NCI-H1048 (cell line): ENCODE results near the gene UBA1.
A peak's percentile ranks its signal among the peaks of the same experiment; 100 is the strongest.

Experiments used
- DNase-seq: peaks from one replicate; lab custom pipeline; 2025; lab: John Stamatoyannopoulos, UW

UBA1 gene

DNA sequence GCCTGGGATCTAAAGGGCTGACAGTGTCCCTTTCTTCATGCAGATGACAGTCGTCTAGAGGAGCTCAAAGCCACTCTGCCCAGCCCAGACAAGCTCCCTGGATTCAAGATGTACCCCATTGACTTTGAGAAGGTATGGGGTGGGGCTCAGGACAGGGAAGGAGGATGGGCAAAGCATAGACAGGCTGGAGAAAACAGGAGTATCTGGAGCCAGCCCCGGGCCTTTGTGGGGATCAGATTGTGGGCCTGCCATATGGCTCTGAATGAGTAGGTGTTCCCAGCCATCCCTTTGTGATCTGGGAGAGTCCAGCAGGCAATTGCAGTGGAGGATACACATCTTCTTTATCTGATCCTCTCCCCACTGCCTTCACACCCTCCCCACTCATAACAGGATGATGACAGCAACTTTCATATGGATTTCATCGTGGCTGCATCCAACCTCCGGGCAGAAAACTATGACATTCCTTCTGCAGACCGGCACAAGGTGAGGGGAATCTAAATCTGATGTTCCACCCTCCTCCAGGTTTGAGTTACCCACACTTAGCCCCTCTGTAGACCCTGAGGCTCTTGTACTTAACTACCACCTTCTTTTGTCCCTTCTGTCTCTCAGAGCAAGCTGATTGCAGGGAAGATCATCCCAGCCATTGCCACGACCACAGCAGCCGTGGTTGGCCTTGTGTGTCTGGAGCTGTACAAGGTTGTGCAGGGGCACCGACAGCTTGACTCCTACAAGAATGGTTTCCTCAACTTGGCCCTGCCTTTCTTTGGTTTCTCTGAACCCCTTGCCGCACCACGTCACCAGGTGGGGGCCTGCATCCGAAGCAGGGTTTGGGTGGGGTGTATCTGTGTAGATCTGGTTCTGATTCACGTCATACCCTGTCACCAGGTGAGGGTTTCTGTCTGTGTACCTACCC lies 19.0 kb downstream of the UBA1 start:
- DNase-seq, result no peak

DNA sequence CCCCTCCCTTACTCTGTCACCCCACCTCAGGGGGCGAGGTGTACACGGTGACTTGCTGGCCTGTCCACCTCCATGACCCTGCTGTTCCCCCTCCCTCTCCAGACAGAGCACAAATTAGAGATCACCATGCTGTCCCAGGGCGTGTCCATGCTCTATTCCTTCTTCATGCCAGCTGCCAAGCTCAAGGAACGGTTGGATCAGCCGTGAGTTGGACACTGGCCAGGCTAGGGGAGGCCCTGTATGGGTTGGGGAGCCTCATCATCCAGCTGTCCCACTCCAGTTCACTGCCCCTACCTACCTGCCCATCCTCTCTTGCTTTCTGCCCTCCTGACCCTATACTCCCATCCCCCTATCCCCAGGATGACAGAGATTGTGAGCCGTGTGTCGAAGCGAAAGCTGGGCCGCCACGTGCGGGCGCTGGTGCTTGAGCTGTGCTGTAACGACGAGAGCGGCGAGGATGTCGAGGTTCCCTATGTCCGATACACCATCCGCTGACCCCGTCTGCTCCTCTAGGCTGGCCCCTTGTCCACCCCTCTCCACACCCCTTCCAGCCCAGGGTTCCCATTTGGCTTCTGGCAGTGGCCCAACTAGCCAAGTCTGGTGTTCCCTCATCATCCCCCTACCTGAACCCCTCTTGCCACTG lies 20.9 kb downstream of the UBA1 start:
- DNase-seq, result no peak

DNA sequence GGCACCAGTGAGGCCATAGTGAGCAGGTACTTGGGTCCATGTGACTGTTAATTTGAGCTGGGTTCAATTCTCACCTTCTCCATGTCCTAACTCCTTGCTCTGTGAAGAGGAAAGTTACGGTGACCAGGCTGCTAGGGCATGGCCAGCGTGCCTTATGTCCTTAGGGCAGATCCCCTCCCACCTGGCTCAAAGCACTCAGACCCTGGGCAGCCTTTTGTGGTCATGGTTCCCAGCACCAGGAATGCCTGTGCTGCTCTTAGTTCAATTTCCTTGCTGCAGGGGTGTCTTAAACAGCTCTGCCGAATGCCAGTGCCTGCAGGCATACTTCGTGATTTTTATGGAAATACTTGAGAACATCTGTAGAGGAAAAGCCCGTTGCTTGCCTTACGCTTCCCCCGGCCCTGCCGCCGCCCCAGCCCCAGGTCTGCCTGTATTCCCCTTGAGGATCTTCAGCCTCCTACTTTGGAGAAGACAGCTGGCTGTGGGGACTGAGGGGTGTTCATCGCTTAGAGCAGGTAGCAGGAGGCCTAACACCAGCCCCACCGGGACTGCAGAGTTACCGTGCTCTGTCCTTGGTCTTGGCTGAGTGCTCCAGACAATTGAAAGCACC lies 21.8 kb downstream of the UBA1 start:
- DNase-seq, result no peak

DNA sequence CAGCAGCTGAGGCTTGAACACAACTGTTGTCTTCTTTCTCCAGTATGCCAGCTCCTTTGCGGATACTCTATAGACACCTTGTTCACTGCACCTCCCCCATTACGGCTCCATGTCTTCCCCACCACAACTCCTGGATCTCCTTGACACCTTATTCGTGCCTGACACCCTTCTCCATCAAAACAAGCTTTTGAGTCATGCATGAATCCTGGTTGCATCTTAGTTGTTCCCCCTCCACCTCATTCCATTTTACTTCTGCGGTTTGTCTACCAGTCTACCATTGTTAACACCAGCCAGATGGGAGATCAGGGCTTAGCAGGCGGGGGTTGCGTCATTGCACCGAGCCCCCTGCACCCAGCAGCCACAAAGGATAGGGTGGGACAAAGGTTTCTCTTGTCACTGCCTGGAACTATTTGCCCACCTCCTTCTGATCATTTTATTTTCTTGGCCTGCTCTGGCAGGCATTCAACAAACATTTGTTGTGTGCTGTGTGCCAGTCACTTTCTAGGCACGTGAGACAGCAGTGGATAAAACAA lies 22.8 kb downstream of the UBA1 start:
- DNase-seq, result no peak

DNA sequence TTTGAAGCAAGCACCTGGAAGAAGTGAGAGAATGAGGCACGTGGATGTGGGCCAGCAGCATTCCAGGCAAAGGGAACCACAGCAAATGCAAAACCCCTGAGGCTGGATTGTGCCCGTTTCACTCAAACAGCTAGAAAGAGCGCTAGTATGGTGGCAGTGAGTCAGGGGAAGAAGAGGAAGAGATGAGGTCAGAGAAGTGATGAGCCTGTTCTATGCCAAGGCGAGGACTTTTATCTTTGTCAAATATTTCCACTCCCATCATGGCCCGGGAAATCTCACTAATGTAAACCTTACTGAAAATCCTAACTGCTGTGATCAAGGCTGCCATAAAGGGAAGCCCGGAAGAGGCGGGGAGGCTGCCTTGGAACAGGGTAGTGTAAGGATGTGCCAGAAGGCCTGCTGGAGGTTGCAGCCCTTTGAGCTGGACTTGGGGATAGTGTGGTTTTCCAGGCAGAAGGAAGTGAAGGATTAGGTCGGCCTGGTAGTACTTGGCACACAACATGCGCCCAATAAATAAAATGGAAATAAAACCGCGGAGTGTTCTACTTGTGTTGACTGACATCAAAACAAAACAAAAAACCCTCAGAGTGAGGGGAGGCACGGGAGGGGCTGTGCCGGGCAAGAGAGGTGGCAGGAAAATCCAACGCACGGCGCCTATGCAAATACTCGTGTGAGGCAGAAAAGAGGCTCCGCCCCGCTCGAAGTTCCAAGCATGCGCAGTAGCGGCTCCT lies 23.7 kb downstream of the UBA1 start:
- DNase-seq, result peak; percentile 1

DNA sequence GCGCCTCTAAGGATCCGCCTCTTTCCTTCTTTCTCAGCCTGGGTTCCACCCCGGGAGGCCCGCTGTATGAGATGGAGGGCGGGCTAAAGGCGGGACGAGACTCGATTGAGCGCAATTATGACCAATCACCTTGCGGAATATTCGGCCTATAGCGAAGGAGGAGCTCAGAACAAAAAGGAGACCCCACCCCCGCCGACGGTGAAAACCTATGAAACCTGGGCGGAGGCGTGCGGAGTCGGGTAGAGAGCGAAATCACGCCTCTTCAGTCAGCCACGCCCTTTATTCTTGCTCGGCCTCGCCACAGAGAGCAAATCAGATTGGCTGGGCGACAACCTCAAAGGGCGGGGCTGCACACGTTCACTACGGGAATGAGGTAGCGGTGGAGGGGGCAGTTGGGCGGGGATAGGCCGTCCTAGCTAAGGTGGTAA lies 24.2 kb downstream of the UBA1 start:
- DNase-seq, result peak; percentile 99

DNA sequence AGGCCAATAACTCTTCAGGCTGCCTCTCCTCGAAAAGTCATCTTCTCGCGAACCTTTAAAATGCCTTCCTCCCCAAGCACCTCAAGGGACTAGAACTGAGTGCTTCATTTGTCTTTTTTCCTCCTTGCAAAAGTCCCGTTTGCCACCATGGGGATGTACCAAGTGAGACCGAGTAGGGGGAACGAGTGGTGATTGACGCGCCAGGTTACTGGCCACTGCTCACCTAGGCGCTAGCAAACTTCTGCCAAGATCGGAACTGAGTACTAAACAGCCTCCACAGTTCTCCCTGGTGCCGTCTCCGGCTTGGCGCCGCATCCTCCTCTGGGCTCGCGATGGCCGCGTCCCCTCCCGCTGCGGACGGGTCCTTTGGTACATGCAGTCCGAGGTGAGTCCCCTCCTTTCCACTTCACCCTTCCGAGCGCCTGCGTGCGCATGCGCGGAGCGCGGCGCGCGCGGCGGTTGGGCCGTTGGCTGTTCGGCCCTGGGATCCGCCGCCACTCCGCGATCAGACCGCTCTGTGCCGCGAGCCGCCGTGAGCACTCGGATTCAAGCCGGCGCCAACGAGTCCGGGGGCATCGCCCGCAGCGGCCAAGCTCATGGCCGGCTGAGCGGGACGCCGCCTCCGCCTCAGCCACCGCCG lies 24.8 kb downstream of the UBA1 start, which contains the start of gene CDK16:
CDK16 (plus strand) TSS at position 402 of the 640 bp plus-strand sequence. CDS start 4,877 bp downstream, outside the sequence.
- DNase-seq, result peak; percentile 46

DNA sequence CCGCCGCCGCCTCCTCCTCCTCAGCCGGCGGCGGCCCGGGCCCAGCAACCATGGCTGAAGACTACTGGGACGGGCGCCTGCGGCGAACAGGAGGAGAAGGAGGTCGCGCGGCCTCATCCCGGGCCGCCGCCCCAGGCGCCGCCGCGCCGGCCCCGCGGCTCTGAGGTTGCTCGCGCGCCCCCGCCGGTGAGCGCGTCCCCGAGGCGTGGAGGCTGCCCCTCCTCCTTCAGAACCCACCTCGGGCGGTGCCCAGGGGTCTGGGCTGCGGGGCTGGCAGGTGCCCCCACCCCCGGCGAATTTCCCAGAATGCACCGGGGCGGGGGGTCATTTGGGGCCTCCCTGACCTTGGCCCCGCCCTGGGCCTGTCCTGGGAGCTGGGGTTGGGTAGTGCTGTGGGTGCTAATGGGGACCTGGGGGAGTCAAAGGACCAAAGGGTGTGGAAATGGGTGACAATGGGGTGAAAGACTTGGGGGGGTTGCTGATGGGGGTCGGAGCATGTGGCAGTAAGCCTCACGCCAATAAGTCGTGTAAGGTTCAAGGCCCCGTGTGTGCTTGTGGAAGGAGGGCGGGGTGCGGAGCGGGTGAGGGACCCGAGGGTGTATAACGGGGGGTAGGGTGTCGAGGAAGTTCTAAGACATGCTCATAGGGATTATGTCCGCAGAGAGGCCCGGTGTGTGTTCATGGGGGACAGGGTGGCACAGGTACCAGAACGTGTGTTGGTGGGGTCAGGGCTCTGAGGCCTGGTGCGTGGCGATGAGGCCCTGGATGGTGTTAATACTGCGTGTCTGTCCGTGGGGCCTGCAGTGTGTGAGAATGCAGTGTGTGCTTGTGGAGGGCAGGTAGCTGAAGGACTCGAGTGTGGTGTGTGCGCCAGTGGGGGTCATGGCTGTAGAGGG lies 25.5 kb downstream of the UBA1 start:
- DNase-seq, result no peak

DNA sequence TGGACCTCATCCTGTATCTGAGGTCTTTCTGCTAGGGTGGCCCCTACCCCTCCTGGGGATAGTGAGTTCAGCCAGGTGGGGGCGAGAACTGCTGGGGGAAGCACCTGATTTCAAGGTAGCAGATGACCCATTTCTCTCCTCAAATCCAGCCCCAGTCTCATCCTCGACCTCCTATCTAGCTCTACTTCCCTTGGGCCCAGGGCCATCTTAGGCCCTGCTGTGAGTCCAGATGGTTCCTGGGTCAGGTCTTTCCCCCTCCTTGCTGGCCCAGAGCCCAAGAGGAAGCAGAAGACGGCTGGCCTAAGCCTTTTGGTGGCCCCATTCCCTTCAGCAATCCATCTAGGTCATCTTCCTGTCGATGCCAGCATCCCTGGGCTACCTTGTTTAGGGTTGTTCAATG lies 28.1 kb downstream of the UBA1 start:
- no peak for DNase-seq

DNA sequence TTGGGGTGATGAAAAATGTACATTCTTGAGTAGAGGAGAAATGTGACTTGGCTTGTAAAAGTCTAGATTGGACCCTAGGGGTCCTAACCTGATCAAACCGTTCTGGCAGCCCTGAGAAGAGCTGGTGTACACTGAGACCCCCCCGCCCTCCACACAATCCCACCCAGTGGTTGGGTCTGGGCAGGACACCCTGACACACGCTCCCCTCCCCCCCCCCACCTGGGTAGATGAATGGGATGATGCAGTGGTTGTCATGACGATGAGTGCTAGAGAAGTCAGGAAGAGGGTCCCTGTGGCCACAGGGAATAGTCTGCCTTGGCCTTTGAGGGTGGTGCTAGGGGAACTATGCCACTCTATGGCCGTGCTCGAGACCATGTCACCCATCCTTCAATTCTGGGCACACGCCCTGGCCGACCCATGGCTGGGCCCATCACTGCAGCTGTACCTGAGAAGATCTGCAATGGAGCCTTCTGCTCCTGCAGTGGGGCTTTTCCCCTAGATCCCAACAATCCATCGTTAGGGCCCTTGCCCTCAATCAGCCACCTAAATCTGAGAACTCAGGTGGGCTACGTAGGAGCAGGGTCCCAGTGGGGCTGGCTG lies 29.2 kb downstream of the UBA1 start:
- no peak for DNase-seq

DNA sequence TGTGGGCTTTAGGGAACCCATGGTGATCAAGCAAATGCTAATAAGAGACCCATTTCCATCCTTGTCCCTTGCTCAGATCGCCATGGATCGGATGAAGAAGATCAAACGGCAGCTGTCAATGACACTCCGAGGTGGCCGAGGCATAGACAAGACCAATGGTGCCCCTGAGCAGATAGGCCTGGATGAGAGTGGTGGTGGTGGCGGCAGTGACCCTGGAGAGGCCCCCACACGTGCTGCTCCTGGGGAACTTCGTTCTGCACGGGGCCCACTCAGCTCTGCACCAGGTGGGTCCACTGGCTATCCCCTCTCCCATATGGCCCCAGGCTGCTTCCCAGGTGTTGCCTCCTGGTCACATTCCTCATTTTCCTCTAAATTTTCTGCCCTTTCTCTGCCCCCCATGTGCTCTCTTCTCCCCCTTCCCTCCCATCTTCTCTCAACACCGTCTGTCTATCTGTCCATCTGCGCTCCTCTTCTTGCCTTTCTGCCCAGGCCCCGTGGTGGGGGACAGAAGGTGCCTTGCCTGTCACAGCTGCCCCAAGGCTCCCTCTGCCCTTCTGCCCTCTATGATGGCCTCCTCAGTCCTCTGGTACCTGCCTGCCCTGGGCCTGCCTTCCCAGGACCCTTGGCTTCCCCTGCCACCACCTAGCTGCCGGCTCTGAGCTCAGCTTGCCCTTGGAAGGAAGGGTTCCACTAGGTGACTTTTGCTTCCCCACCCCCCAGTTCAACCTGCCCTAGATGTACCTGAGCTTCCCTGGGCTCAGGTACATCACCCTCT lies 30.0 kb downstream of the UBA1 start:
- no peak for DNase-seq

DNA sequence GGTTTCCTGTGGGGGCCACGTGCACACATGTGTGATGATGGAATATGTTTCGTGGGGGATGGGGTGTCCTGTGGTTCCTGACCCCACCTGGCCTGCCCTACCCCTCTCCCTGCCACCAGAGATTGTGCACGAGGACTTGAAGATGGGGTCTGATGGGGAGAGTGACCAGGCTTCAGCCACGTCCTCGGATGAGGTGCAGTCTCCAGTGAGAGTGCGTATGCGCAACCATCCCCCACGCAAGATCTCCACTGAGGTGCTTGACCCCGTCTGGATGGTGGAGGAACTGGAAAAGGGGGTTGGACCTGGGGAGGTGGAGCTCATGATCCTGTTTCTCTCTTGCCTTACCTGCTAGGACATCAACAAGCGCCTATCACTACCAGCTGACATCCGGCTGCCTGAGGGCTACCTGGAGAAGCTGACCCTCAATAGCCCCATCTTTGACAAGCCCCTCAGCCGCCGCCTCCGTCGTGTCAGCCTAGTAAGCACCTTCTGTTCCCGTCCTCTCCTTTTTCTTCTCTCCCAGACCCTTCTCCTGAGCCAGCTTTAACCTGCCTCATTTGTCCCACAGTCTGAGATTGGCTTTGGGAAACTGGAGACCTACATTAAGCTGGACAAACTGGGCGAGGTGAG lies 30.8 kb downstream of the UBA1 start:
- DNase-seq, result no peak

DNA sequence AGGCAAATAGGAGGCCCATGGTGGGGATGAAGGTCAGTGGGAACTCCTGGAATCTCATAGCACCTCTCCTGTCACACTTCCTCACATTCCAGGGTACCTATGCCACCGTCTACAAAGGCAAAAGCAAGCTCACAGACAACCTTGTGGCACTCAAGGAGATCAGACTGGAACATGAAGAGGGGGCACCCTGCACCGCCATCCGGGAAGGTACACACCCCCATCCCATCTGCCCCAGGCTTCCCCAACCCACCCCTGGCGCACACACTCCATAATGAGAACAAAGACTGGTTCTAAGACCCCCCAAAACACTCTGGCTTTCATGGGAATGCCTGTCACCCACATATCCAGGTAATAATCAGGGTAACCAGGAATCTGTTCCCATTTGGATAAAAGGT lies 31.3 kb downstream of the UBA1 start:
- no peak for DNase-seq

DNA sequence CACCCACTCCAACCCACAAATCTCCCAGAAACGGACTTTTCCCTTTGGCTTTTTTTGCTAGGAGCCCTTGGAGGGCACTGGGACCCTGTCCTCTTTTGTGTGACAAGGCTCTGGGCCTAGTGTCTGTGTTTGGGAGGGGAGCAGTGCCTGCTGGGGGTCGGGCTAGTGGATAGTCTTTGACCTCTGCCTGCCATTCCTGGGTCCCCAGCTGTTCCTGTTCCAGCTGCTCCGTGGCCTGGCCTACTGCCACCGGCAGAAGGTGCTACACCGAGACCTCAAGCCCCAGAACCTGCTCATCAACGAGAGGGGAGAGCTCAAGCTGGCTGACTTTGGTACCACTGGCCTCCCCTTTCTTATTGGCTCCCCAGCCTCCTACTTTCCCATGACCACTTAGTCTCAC lies 32.4 kb downstream of the UBA1 start:
- no peak for DNase-seq

DNA sequence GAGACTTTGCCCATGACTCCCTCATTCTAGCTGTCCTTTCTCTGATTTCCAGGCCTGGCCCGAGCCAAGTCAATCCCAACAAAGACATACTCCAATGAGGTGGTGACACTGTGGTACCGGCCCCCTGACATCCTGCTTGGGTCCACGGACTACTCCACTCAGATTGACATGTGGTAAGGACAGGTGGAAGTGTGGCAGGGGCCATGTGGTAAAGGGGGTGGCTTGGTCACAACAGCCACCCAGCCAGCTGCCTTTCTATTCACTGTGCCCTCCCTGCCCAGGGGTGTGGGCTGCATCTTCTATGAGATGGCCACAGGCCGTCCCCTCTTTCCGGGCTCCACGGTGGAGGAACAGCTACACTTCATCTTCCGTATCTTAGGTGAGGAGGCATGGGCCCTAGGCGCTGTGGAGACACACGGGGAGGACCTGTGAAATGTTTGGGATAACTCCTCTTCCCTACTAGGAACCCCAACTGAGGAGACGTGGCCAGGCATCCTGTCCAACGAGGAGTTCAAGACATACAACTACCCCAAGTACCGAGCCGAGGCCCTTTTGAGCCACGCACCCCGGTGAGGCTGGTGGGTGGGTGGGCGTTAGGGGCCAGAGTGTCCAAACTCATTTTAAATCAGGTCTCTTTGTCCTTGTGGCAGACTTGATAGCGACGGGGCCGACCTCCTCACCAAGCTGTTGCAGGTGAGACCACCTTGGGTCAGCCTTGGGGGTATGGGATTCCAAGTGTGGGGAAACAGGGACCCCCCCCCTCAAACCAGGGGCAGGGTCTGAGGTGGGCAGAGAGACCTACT lies 33.1 kb downstream of the UBA1 start:
- no peak for DNase-seq

DNA sequence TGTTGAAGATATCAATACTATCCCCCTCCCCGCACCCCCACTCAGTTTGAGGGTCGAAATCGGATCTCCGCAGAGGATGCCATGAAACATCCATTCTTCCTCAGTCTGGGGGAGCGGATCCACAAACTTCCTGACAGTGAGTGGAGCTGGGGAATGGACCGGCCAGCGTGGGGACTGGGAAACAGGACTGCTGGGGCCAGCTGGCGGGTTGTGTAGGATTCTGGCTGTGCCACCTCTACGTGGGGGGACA lies 33.6 kb downstream of the UBA1 start:
- DNase-seq, result no peak

DNA sequence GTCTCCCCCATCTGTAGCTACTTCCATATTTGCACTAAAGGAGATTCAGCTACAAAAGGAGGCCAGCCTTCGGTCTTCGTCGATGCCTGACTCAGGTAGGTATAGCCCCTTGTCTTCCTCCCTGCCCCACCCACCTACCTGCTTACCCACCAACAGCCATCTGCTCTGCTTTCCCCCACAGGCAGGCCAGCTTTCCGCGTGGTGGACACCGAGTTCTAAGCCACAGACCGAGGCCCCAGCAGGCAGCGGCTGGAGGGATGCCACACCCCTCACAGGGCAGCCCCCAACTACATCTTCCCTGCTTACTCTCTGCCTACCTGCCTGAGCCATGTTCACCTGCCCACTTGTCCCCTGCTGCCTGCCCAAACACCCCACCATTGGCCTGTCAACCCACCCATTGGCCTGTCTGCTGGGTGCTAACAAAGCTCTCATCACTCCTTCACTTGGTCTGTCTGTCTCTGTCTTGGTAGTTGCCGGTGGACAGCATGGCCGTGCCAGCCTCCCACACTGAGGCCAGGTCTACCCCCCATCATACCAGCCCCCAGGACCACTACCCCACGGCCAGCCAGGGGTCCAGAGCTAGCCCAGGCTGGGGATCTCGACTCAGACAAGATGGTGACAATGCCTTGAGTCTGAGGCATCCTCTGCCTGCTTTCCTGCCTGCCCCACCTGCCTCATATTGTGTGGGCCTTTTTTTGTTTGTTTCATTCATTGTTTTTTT lies 35.1 kb downstream of the UBA1 start:
- no peak for DNase-seq

DNA sequence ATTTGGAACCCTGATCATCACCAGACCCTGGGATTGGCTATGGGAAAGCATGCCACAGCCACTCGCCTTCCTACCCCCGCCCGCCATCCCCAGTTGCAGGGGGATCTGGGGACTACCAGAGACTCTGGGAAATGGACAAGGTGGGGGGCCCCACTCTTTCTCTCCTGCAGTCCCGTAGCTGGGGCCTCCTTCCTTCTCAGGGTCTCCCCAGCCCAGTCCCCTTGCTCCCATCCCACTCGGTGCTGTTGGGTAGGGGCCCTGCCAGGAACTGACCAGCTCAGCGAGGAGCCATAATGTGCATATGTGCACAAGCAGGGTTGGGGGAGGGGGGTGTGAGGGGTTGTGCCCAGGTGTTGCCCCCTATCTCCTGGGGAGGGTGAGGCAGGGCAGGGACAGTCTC lies 35.8 kb downstream of the UBA1 start:
- DNase-seq, result no peak
